Liver (tissue), 2 donors: ENCODE data around the gene CLDN20.

Experiments
- HNF4A ChIP-seq, 2 donors: conservative IDR thresholded peaks; 2 replicates each; pipeline ENCODE4 v1.6.1; 2016; ENCODE audit warnings: antibody characterized with exemption in 2 of 2, mild to moderate bottlenecking in 2 of 2
- HNF4G ChIP-seq: IDR thresholded peaks from 2 replicates; pipeline ENCODE4 v1.6.1; 2016; ENCODE audit warnings: antibody characterized with exemption
- TF ChIP-seq, protein P1 (sequence below): IDR thresholded peaks from 2 replicates; pipeline ENCODE4 v1.6.1; 2016; ENCODE audit warnings: antibody characterized with exemption
- TF ChIP-seq, protein P2 (sequence below): IDR thresholded peaks from 2 replicates; pipeline ENCODE4 v1.6.1; 2016; ENCODE audit warnings: antibody characterized with exemption
- donor health status: healthy.

GRCh38 chr6:155272353-155273232 lies 8.8 kb downstream of the CLDN20 start:
- TF ChIP-seq, protein P1, sequence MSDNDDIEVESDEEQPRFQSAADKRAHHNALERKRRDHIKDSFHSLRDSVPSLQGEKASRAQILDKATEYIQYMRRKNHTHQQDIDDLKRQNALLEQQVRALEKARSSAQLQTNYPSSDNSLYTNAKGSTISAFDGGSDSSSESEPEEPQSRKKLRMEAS: no peak
- TF ChIP-seq HNF4A (conservative IDR thresholded peaks at IDR 0.05) (no peak), HNF4G (no peak)
- TF ChIP-seq, protein P2, sequence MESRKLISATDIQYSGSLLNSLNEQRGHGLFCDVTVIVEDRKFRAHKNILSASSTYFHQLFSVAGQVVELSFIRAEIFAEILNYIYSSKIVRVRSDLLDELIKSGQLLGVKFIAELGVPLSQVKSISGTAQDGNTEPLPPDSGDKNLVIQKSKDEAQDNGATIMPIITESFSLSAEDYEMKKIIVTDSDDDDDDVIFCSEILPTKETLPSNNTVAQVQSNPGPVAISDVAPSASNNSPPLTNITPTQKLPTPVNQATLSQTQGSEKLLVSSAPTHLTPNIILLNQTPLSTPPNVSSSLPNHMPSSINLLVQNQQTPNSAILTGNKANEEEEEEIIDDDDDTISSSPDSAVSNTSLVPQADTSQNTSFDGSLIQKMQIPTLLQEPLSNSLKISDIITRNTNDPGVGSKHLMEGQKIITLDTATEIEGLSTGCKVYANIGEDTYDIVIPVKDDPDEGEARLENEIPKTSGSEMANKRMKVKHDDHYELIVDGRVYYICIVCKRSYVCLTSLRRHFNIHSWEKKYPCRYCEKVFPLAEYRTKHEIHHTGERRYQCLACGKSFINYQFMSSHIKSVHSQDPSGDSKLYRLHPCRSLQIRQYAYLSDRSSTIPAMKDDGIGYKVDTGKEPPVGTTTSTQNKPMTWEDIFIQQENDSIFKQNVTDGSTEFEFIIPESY: no peak
